ENCODE data around the gene PRKAG2. TPM values are rescaled to one million over a fixed set of nuclear protein-coding genes. Genes with fewer than 3 reads are reported as not detected.

Gene PRKAG2
- total and polyA plus RNA-seq, 2 of the 8 experiments (the other 6 are each of a cell fraction or from before 2014, with no cell fraction given) = 7.5 to 18.1 TPM

- TF ChIP-seq CHD7 (IDR thresholded peaks at IDR 0.05; ENCODE audit: insufficient replicate concordance, low read length) = no peak
- TF ChIP-seq GTF2F1 (IDR thresholded peaks at IDR 0.05; ENCODE audit: borderline replicate concordance, low read depth, low read length) = no peak
- TF ChIP-seq ATF2 (IDR thresholded peaks at IDR 0.05; ENCODE audit: low read length) = no peak
- no peak for TF ChIP-seq RXRA (IDR thresholded peaks at IDR 0.05; ENCODE audit: insufficient read depth, low read depth, low read length)
- TF ChIP-seq POLR2A (IDR thresholded peaks at IDR 0.05; ENCODE audit: control extremely low read depth in 1 of 2, low read depth in 2 of 2, low read length in 2 of 2) = no peak
- TF ChIP-seq POU5F1 (IDR thresholded peaks at IDR 0.05; ENCODE audit: low read depth, low read length) = no peak
- TF ChIP-seq ASH2L (IDR thresholded peaks at IDR 0.05; ENCODE audit: low read length) = no peak
- no peak for TF ChIP-seq SIX5 (IDR thresholded peaks at IDR 0.05; ENCODE audit: low read depth, low read length)
- no peak for TF ChIP-seq RNF2 (IDR thresholded peaks at IDR 0.05; ENCODE audit: borderline replicate concordance, low read depth, low read length, missing control alignments, poor library complexity, severe bottlenecking)
These were observed 121.6 kb downstream of the PRKAG2 start (continued) for GRCh38 chr7:151755131-151755801.

All from H1 (cell line).